22Rv1 (cell line): ENCODE results near the gene UBE2Q1.

Source experiments
- ZFX ChIP-seq: fragments of 450-650 bp; IDR thresholded peaks from 2 replicates; pipeline ENCODE4 v1.6.1; 2017; ENCODE audit warnings: antibody characterized with exemption, borderline replicate concordance
- TF ChIP-seq, protein P1 (sequence below): fragments of 450-650 bp; IDR thresholded peaks from 2 replicates; pipeline ENCODE4 v1.5.1; 2017; ENCODE audit warnings: mild to moderate bottlenecking

DNA sequence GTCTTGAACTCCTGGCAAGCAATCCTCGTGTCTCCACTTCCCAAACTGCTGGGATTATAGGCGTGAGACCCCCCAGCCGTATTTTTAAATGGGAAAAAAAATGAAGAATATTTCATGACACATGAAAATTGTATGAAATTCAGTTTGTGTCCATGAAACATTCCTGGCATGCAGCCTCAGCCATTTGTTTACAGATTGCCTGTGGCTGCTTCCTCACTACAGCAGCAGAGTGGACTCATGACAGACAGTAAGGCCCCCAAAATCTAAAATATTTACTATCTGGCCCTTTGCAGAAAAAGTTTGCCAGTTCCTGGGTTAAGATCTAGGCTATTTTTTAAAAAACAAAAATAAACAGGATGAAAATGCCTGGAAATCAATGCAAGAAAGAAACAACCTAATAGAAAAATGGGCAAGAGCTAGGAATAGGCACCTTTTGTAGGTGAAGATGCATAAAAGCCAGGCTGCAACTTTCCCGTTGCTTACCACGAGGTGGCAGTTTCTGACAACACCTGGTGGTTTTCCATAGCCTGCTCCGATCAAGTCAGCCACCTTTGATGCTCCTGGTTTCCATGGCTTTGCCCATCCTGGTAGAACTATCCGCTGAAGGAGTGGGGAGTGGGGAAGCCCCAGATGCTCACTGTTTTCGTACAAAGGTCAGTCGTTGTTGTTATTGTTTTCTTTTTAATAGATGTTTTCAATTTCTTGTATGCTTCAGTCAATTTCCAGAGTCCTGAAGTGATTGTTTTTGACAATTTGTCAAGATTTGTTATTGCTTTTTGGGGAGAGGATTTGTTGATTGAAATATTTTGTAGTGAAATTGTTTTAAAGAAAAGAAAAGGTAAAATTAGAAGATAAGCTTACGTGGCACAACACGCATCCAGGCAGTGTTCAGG, 24.3 kb downstream of the UBE2Q1 start:
- TF ChIP-seq, protein P1, sequence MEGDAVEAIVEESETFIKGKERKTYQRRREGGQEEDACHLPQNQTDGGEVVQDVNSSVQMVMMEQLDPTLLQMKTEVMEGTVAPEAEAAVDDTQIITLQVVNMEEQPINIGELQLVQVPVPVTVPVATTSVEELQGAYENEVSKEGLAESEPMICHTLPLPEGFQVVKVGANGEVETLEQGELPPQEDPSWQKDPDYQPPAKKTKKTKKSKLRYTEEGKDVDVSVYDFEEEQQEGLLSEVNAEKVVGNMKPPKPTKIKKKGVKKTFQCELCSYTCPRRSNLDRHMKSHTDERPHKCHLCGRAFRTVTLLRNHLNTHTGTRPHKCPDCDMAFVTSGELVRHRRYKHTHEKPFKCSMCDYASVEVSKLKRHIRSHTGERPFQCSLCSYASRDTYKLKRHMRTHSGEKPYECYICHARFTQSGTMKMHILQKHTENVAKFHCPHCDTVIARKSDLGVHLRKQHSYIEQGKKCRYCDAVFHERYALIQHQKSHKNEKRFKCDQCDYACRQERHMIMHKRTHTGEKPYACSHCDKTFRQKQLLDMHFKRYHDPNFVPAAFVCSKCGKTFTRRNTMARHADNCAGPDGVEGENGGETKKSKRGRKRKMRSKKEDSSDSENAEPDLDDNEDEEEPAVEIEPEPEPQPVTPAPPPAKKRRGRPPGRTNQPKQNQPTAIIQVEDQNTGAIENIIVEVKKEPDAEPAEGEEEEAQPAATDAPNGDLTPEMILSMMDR: peak; percentile 84
- TF ChIP-seq ZFX: no peak
